Upper lobe of left lung (tissue), 6 donors: ENCODE results near the gene PAK5. TPM values are rescaled to one million over a fixed set of nuclear protein-coding genes. Genes with fewer than 3 reads are reported as not detected.
"Not testable (repeated sequence)": the region's sequence is repeated elsewhere in the genome, so short reads cannot be mapped to it uniquely, and the experiment has no call there.

Source experiments
- ATAC-seq, 2 donors: fragments of 200-7000 bp; cut with Tn5 transposase; one replicate each; pipeline ENCODE4 v1.9.1; 2022; ENCODE audit warnings: mild to moderate bottlenecking in 2 of 2, moderate library complexity in 2 of 2; ENCODE audit not compliant: low FRiP score in 2 of 2
- DNase-seq, 2 donors: peaks; one replicate each; pipeline ENCODE4 v3.0.0-alpha.2; 2019 to 2020
- H3K27ac ChIP-seq, 4 donors: fragments of 200-600 bp; sonication (generic); one replicate each; pipeline ENCODE4 v1.5.1; 2016 to 2019
- H3K27me3 ChIP-seq, 4 donors: fragments of 200-600 bp; sonication (generic); one replicate each; pipeline ENCODE4 v1.5.1; 2017 to 2019
- H3K36me3 ChIP-seq, 4 donors: fragments of 200-600 bp; sonication (generic); one replicate each; pipeline ENCODE4 v1.5.1; 2016 to 2019
- H3K4me1 ChIP-seq, 4 donors: fragments of 200-600 bp; sonication (generic); one replicate each; pipeline ENCODE4 v1.5.1; 2018 to 2019
- H3K4me3 ChIP-seq, 4 donors: fragments of 200-600 bp; sonication (generic); one replicate each; pipeline ENCODE4 v1.5.1; 2017 to 2019; ENCODE audit warnings: mild to moderate bottlenecking in 2 of 4, moderate library complexity in 1 of 4
- H3K9me3 ChIP-seq, 4 donors: fragments of 200-600 bp; sonication (generic); one replicate each; pipeline ENCODE4 v1.5.1; 2018 to 2019
- CTCF ChIP-seq, 6 experiments: fragments of 450-650 bp in 4 of 6; fragments of 200-600 bp in 2 of 6; sonication (generic) in 2 of 6; IDR thresholded peaks; one replicate each; pipeline ENCODE4 v1.5.1; 2016 to 2019; ENCODE audit warnings: antibody characterized with exemption in 6 of 6
- EP300 ChIP-seq, 4 donors: sonication (generic); formaldehyde crosslinking; IDR thresholded peaks; one replicate each; pipeline ENCODE4 v1.5.1; 2017; ENCODE audit warnings: antibody characterized with exemption in 4 of 4, control low read depth in 2 of 4
- POLR2A ChIP-seq, 4 donors: fragments of 450-650 bp; IDR thresholded peaks; one replicate each; pipeline ENCODE4 v1.5.1; 2016 to 2017; ENCODE audit warnings: antibody characterized with exemption in 4 of 4, mild to moderate bottlenecking in 2 of 4
- POLR2AphosphoS5 ChIP-seq, 2 donors: sonication (generic); formaldehyde crosslinking; IDR thresholded peaks; one replicate each; pipeline ENCODE4 v1.5.1; 2017; ENCODE audit warnings: antibody characterized with exemption in 2 of 2
- WGBS, 2 donors: methylation state at CpG; one replicate each; pipeline ENCODE4 v1.1.5; 2017 to 2018; 5-methylcytosine and 5-hydroxymethylcytosine counted together
- total RNA-seq, 6 donors: library from RNA; depleted of rRNA in 4 of 6; stranded (reverse); fragments of >200 nt in 4 of 6; gene quantifications; one replicate each; pipeline versions ENCODE4 v1.1.0 to v1.2.1, GENCODE V29; 2016 to 2021
- donor health status: DM: no; HTN: no; CAD: no; lungs with moderate emphysema.
- donor health status: DM: no; HTN: yes; CAD: no; lungs with severe emphysema.

PAK5 gene
- total RNA-seq, 6 donors from 2014 or later: 0.17 to 0.30 (median 0.23) TPM; not detected in 2

- DNase-seq: no peak
- Histone ChIP-seq H3K36me3 (no peaks in the 10 kb centered on the region), H3K27me3 (no peaks in the 10 kb centered on the region), H3K9me3 (no peaks in the 10 kb centered on the region), H3K27ac (no peak overlapping the region), H3K4me1 (no peaks in the 10 kb centered on the region), H3K4me3 (no peak overlapping the region)
- 81 to 93% methylated on average over 2 of the region's 2 CpGs for whole genome bisulfite sequencing, 2 donors
- TF ChIP-seq EP300 (IDR thresholded peaks at IDR 0.05) (no peak), CTCF (IDR thresholded peaks at IDR 0.05) (no peak), POLR2AphosphoS5 (IDR thresholded peaks at IDR 0.05) (no peak), POLR2A (IDR thresholded peaks at IDR 0.05) (no peak)
- ATAC-seq: no peak
Measured at GRCh38 chr20:9647741-9648140, 191.1 kb downstream of the PAK5 start.

- no peak for TF ChIP-seq EP300 (IDR thresholded peaks at IDR 0.05)
- no peak for TF ChIP-seq POLR2A (IDR thresholded peaks at IDR 0.05)
- no peak for TF ChIP-seq CTCF (IDR thresholded peaks at IDR 0.05)
- no peak for TF ChIP-seq POLR2AphosphoS5 (IDR thresholded peaks at IDR 0.05)
- Histone ChIP-seq H3K27me3 (no peaks in the 10 kb centered on the region), H3K4me3 (no peak overlapping the region), H3K36me3 (no peaks in the 10 kb centered on the region), H3K9me3 (no peaks in the 10 kb centered on the region), H3K27ac (no peak overlapping the region), H3K4me1 (no peaks in the 10 kb centered on the region)
- ATAC-seq: no peak
- WGBS, 2 donors: 76 to 79% methylated on average over 3 of the region's 3 CpGs
- DNase-seq: no peak
Measured at GRCh38 chr20:9646375-9646774, 192.5 kb downstream of the PAK5 start.

GRCh38 chr20:9642882-9643281, 196.0 kb downstream of the PAK5 start:
- H3K36me3 ChIP-seq: no peaks in the 10 kb centered on the region
- H3K9me3 ChIP-seq: no peaks in the 10 kb centered on the region
- no peaks in the 10 kb centered on the region for H3K27me3 ChIP-seq
- no peak overlapping the region for H3K27ac ChIP-seq
- DNase-seq: no peak
- no peaks in the 10 kb centered on the region for H3K4me1 ChIP-seq
- no peak for ATAC-seq
- TF ChIP-seq EP300 (IDR thresholded peaks at IDR 0.05) (no peak), POLR2AphosphoS5 (IDR thresholded peaks at IDR 0.05) (no peak), CTCF (IDR thresholded peaks at IDR 0.05) (no peak), POLR2A (IDR thresholded peaks at IDR 0.05) (no peak)
- no peak overlapping the region for H3K4me3 ChIP-seq

GRCh38 chr20:9641499-9642000, 197.3 kb downstream of the PAK5 start:
- ATAC-seq, H3K9me3 ChIP-seq, H3K4me3 ChIP-seq, H3K36me3 ChIP-seq, H3K4me1 ChIP-seq, H3K27me3 ChIP-seq, H3K27ac ChIP-seq: not testable (repeated sequence)
- peak in 1 of 2 donors; percentile 69 for DNase-seq
- 84 to 89% methylated on average over 5 to 14 of the region's 26 CpGs for WGBS, 2 donors

GRCh38 chr20:9637889-9638288, 201.0 kb downstream of the PAK5 start:
- Histone ChIP-seq H3K36me3 (no peaks in the 10 kb centered on the region), H3K4me3 (no peak overlapping the region), H3K4me1 (no peaks in the 10 kb centered on the region), H3K27me3 (no peaks in the 10 kb centered on the region), H3K27ac (no peak overlapping the region), H3K9me3 (no peaks in the 10 kb centered on the region)
- TF ChIP-seq POLR2A (IDR thresholded peaks at IDR 0.05): no peak
- TF ChIP-seq CTCF (IDR thresholded peaks at IDR 0.05): no peak
- TF ChIP-seq EP300 (IDR thresholded peaks at IDR 0.05): no peak
- TF ChIP-seq POLR2AphosphoS5 (IDR thresholded peaks at IDR 0.05): no peak
- no peak for ATAC-seq
- WGBS, 2 donors: 72 to 86% methylated on average over 2 of the region's 2 CpGs
- DNase-seq: no peak
